Fibroblast of the aortic adventitia (primary cell): ENCODE data around the gene HESX1. TPM values are rescaled to one million over a fixed set of nuclear protein-coding genes. Genes with fewer than 3 reads are reported as not detected.

Experiments used
- DNase-seq: peaks from one replicate; pipeline ENCODE4 v3.0.0-alpha.2; 2010; ENCODE audit warnings: low read depth
- H3K4me3 ChIP-seq: 2 replicates; pipeline ENCODE4 v1.5.1; 2011; ENCODE audit warnings: low read depth, mild to moderate bottlenecking, control low read depth, low read length, moderate library complexity
- total RNA-seq: library from RNA; depleted of rRNA; stranded (reverse); fragments of >200 nt; gene quantifications from 2 replicates; pipeline ENCODE4 v1.2.3, GENCODE V29; 2012; ENCODE audit warnings: low replicate concordance
- TF ChIP-seq, protein P1 (sequence below): IDR thresholded peaks from 2 replicates; pipeline ENCODE4 v1.5.1; 2011; ENCODE audit warnings: mild to moderate bottlenecking, low read length, control low read depth, inconsistent platforms; ENCODE audit not compliant: insufficient read depth

The HESX1 gene
- total RNA-seq, 1 donor: 0.81 TPM

- TF ChIP-seq, protein P1, sequence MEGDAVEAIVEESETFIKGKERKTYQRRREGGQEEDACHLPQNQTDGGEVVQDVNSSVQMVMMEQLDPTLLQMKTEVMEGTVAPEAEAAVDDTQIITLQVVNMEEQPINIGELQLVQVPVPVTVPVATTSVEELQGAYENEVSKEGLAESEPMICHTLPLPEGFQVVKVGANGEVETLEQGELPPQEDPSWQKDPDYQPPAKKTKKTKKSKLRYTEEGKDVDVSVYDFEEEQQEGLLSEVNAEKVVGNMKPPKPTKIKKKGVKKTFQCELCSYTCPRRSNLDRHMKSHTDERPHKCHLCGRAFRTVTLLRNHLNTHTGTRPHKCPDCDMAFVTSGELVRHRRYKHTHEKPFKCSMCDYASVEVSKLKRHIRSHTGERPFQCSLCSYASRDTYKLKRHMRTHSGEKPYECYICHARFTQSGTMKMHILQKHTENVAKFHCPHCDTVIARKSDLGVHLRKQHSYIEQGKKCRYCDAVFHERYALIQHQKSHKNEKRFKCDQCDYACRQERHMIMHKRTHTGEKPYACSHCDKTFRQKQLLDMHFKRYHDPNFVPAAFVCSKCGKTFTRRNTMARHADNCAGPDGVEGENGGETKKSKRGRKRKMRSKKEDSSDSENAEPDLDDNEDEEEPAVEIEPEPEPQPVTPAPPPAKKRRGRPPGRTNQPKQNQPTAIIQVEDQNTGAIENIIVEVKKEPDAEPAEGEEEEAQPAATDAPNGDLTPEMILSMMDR: no peak
- peak; percentile 19 for DNase-seq
- H3K4me3 ChIP-seq: no peak overlapping the region
Measured at GRCh38 chr3:57150113-57150581, 49.6 kb downstream of the HESX1 start.

Other genes starting within 250 kb of the HESX1 start
- 0.09 TPM in 1 of 2 replicates, not detected in the other for gene SPATA12, start 139.3 kb downstream of the HESX1 start, total RNA-seq
- gene IL17RD, start 34.6 kb downstream of the HESX1 start, total RNA-seq: 9.5 and 13.6 TPM in 2 replicates
- 28.8 and 69.1 TPM in 2 replicates for gene APPL1, start 27.8 kb upstream of the HESX1 start, total RNA-seq
- gene ASB14, start 92.7 kb upstream of the HESX1 start, total RNA-seq: under 0.01 TPM in 1 of 2 replicates, not detected in the other